Measurements from ENCODE around the gene PIP5K1B. TPM values are rescaled to one million over a fixed set of nuclear protein-coding genes. Genes with fewer than 3 reads are reported as not detected.

Gene PIP5K1B
- total and polyA plus RNA-seq, 2 of the 13 experiments (the other 11 are each of a cell fraction or from before 2014, with no cell fraction given) = 15.8 to 17.5 TPM

- TF ChIP-seq EP300 (IDR thresholded peaks at IDR 0.05; ENCODE audit: low read depth in 2 of 2, low read length in 2 of 2) (peak in 1 of 2 experiments; percentile 84; a peak in 2 of 4 replicates), EP300 (CRISPR knock-in tag; IDR thresholded peaks at IDR 0.05; ENCODE audit: borderline replicate concordance) (no peak), ZNF746 (CRISPR knock-in tag; IDR thresholded peaks at IDR 0.05) (no peak), ZMYM3 (CRISPR knock-in tag; IDR thresholded peaks at IDR 0.05) (peak; percentile 50; the same call in 1 of the 2 replicates), CCDC6 (CRISPR knock-in tag; IDR thresholded peaks at IDR 0.05) (0 out of 2 replicates have a peak, but pooled peaks have one; percentile 27), CBX5 (CRISPR knock-in tag; IDR thresholded peaks at IDR 0.05; ENCODE audit: borderline replicate concordance) (no peak), ZNF281 (CRISPR knock-in tag; IDR thresholded peaks at IDR 0.05; ENCODE audit: borderline replicate concordance) (no peak), ZNF121 (CRISPR knock-in tag; IDR thresholded peaks at IDR 0.05) (0 out of 2 replicates have a peak, but pooled peaks have one; percentile 27), HNF4A (CRISPR knock-in tag; IDR thresholded peaks at IDR 0.05) (peak; percentile 72), FOXA1 (IDR thresholded peaks at IDR 0.05) (no peak), FOXA1 (CRISPR knock-in tag; IDR thresholded peaks at IDR 0.05) (0 out of 2 replicates have a peak, but pooled peaks have one; percentile 23), ZNF891 (CRISPR knock-in tag; IDR thresholded peaks at IDR 0.05) (no peak), ZNF674 (CRISPR knock-in tag; IDR thresholded peaks at IDR 0.05; ENCODE audit: low read depth) (no peak), KLF16 (CRISPR knock-in tag; IDR thresholded peaks at IDR 0.05) (peak in 1 of 2 experiments; percentile 15; a peak in 1 of 4 replicates), NFIC (IDR thresholded peaks at IDR 0.05; ENCODE audit: low read length) (0 out of 2 replicates have a peak, but pooled peaks have one; percentile 22), KAT8 (CRISPR knock-in tag; IDR thresholded peaks at IDR 0.05) (no peak), TEAD3 (CRISPR knock-in tag; optimal IDR thresholded peaks at IDR 0.05; ENCODE audit: borderline replicate concordance) (peak; percentile 34), NR2F6 (IDR thresholded peaks at IDR 0.05) (no peak; the same call in 1 of the 2 replicates), NR2F6 (CRISPR knock-in tag; IDR thresholded peaks at IDR 0.05) (0 out of 2 replicates have a peak, but pooled peaks have one; percentile 14), CEBPG (CRISPR knock-in tag; IDR thresholded peaks at IDR 0.05) (peak; percentile 55), NCOA1 (CRISPR knock-in tag; IDR thresholded peaks at IDR 0.05) (no peak), HDAC1 (CRISPR knock-in tag; IDR thresholded peaks at IDR 0.05) (0 out of 2 replicates have a peak, but pooled peaks have one; percentile 29), ARID5B (CRISPR knock-in tag; IDR thresholded peaks at IDR 0.05) (peak; percentile 89), ZNF205 (CRISPR knock-in tag; IDR thresholded peaks at IDR 0.05) (peak; percentile 18; the same call in 1 of the 2 replicates), FOXP4 (CRISPR knock-in tag; IDR thresholded peaks at IDR 0.05) (peak; percentile 59; the same call in 1 of the 2 replicates), ZNF768 (CRISPR knock-in tag; IDR thresholded peaks at IDR 0.05) (no peak)
Observed at GRCh38 chr9:68719847-68720246, 14.8 kb downstream of the PIP5K1B start (continued).
